Stimulated activated CD4-positive, alpha-beta T cell treated with anti-CD3 and anti-CD28 coated beads, Interleukin-15, amount 100 ng/mL, for 48 hours (primary cell): Measurements from ENCODE around the gene SPSB4.
"Not testable (repeated sequence)": the region's sequence is repeated elsewhere in the genome, so short reads cannot be mapped to it uniquely, and the experiment has no call there.

ENCODE experiments used
- DNase-seq, 2 donors: peaks; one replicate each; pipeline ENCODE4 v3.0.0-alpha.2; 2020; ENCODE audit warnings: low read depth in 2 of 2

Gene SPSB4

DNA sequence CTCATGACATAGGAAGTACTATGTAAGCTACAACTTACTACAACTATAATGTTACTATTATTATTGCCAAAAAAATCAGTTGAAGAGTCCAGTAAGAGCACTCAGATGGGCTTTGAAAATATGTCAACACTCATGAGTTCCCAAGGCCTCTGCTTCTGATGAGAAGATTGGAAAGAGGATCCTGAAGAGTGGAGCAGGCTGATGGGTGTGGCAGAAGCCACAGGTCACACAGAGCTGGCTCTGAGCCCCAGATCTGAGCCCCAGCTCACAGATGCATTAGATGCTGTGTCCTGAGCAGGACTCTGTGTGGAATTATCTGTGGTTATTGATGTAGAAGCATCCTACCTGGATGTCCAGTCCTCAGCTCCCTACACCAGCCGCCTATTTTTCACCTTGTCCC lies 65.6 kb downstream of the SPSB4 start:
- no peak for DNase-seq

DNA sequence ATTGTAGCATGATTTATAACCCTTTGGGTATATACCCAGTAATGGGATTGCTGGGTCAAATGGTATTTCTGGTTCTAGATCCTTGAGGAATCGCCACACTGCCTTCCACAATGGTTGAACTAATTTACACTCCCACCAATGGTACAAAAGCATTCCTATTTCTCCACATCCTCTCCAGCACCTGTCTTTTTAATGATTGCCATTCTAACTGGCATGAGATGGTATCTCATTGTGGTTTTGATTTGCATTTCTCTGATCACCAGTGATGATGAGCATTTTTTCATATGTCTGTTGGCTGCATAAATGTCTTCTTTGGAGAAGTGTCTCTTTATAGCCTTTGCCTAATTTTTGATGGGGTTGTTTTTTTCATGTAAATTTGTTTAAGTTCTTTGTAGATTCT lies 66.8 kb downstream of the SPSB4 start:
- DNase-seq, result not testable (repeated sequence)

DNA sequence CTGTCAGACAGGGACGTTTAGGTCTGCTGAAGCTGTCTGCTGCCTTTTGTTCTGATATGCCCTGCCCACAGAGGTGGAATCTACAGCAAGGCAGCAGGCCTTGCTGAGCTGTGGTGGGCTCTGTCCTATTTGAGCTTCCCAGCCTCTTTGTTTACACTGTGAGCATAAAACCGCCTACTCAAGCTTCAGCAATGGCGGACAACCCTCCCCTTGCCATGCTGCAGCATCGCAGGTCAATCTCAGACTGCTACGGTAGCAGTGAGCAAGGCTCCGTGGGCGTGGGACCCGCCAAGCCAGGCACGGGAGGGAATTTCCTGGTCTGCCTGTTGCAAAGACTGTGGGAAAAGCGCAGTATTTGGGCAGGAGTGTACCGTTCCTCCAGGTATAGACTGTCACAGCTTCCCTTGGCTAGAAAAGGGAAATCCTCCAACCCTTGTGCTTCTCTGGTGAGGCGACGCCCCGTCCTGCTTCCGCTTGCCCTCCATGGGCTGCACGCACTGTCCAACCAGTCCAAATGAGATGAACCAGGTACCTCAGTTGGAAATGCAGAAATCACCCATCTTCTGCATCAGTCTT lies 71.4 kb downstream of the SPSB4 start:
- DNase-seq, result no peak

DNA sequence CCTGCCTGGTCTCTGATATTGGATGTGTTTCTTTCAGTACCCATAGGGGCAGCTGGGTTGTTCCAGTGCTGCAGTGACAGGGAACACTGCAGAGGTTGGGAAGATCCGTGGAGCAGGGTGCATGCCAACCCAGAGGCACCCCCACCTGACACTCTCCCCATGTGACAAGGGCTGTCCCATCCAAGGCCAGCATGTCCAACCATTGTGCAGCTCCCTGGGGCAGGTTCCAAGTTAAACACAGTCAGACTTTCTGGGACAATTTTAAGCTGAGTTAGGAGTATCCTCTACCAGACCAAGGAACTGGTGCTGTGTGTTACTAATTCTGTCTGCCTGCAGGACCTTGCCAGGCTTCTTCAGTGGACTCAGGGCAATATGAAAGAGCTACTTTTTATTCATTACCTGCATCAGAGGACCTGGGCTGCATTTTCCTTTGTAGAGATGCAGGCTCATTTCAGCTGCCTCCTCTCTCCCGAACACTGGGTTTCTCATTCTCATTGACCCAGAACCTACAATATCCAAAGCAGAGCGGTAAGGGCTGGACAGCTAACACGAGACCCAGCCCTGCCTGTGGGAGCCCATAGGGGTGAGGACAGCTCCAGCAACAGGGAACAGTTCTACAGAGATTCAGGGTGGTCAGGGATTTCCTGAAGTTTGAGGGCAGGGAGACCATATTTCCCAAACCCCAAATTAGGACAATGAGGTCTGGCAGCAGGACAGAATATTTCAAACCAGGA lies 72.7 kb downstream of the SPSB4 start:
- no peak for DNase-seq

DNA sequence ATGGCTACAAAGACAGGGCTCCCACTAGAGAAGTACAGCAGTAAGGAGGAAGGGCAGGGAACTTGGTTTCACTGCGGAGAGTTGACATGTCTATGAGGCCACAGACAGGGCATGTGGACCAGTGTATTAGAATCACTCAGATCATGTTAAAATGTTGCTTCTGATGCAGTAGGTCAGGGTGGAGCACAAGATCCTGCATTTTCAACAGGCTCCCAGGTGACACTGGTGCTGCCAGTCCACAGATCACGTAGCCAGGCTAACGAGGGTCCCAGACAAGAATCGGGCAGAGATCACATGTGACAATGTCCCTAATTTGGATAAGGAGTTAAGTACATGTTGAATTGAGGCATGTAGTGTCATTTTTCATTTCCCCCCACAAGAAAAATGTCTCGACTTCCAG lies 73.6 kb downstream of the SPSB4 start:
- DNase-seq, result no peak

DNA sequence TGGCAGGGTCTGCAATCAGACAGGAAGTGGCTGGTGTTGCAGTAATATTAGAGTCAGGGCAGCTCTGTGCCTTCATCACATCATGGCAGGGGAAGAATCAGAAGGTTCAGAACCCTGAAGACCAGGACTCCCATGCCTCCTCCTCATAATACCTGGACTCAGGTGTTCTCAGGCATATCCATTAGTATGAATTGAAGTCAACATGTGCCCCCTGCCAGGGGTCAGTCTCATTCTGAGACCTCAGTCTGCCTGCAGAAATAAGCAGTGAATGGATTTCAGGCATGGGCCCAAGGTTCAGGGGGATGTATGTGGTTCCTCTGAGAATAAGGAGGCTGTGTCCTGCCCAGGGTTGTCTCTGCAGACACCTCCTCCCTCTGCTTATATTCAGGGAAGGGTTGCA lies 74.2 kb downstream of the SPSB4 start:
- DNase-seq, result no peak

DNA sequence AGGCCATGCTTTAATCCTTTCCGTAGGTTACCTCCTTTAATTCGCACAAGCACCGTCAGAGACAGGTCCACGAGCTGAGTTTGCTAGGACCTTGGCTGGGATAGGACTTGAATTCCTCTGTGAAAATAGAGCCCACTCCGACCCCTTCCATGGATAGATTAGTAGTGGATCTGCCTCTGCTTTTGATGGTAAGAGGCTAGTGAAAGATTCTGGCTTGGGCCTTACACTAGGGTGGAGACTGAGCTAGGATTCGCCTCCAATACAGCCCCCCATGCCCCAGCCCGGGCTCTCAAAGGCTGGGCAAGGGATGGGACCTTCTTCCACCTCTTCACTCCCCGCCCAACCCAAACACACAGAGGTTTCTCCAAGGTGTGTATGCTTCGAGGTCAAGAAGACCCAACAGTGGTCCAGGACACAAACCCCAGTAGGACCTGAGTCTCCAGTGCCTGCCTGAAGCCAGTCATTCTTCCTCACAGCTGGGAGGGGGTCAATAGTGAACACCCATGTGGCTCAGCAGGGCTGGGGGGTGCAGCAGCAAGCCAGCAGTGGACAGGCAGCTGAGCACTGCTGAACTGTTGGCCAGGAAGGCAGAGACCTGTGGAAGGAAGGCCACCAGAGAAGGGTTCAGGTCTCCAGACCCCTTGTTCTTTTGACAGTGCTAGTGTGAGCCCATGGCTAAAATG lies 75.7 kb downstream of the SPSB4 start:
- no peak for DNase-seq

DNA sequence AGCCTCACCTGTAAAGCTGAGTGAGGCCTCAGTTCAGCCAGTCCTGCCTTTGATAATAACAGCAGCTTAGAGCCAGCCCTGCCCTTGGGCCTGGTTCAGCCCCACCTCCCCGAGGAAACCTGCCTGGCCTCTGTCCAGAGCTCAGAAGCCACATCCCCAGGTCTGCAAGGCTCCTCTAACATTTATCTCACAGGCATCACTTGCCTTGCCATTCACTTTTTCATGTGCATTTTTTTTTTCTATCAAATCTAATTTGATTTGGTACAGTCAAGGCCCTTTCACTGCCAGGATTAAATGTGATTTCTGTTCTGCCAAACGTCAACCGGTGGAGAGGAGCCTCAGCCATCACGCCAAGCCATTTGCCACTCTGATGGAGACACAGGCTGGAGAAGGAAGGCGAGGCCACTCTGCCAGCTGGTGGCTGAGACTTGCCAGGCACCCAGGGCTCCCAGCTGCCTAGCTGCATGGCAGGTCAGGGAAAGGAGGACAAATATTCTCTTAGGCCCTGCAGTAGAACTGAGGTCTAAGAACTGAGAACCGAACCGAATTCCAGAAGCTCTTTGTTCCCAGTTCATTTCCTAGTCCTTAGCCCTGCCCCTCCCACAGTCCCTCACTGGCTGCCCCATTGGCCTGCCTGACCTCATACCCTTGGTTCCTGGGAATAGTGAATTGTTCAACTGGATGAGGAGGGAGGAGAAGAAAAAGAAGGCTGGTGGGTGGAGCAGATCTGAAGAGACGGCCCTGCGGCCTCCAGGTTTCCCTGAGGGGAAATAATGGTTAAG lies 76.4 kb downstream of the SPSB4 start:
- no peak for DNase-seq

DNA sequence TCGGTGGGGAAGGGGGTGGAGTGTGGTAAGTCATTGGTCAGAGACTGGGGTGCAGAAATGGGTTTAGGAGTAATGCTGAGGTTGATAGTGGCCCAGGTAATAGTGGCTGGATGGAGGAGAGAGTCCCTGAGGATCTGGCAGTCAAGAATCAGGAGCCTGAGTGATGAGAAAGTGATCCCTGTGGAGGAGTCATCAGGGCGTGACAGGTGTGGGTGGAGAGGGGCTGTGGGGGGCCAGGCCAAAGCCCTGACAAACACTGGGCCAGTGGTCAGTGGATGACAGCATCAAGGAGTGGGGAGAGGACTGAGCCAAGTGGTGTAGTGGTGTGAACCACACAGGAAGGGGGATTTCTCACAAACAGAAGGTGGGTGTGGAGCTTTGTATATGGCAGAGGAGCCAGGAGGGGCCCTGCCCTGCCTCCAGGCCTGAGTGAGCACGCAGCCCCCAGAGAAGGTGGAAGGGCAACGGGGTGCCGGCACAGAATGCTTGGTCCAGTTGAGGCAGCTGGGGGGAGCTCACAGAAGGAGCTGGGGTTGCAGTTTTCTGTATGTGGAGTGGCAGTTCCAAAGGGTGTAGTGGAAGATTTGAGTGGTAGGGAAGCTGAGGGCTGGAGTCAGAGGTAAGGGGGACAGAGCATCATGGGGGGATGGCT lies 77.1 kb downstream of the SPSB4 start:
- no peak for DNase-seq

DNA sequence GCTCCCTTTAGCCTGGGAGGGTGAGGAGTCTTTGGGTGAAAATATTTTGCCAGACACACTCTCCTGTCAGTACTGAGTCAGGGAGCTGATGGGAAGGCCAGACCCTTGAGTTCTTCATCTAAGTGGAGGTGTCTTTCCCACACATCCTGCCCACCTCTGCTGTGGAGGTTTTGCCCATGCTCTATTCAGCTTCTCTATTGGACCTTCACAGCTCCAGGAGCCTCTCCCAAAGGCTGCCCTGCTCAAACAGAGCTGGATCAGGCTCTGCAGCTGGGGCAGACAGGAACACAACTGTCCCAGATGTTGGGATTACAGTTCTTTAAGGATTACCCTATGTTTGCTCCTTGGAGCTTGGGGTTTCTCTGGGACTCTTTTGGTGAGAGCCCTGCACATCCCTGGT lies 77.9 kb downstream of the SPSB4 start:
- DNase-seq, result no peak

DNA sequence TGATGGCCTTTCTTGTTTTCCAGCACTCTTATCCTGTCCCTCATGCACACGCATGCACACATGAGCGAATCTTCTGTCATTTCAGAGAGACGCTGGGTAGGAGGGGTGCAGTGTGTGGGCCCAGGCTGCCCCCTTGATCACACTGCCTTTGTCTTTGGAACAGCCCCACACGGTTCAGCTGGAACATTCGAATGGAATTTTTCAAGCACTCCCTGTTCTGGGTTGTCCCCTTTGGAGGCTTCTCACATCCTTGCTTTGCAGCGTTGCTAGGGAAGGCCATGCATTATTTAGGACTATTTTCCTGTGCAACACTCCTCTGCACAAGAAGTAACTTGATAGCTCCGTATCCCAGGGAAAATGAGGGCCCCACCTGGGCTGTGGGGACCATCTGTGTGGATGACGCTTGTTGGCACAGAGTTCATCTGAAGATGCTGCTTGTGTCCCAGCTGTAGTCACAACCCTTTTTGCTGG lies 78.4 kb downstream of the SPSB4 start:
- DNase-seq, result no peak

DNA sequence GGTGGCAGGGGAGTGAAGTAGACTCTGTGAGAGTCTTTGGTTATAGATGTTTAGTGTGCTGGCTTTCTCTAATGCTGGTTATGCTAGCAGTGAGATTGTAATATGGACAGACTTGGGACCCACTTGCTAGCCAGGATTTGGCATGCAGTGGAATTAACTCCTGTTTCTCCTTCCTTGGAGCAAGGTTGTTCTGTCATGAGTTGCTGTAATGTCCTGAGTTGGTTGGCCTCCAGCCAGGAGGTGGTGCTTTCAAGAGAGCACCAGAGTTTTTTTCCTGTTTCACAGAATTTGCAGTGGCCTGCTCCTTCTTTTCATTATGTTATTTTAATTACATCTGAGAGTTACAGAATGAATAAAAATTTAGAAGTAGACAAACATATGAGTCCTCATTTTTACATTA lies 92.4 kb downstream of the SPSB4 start:
- no peak for DNase-seq

DNA sequence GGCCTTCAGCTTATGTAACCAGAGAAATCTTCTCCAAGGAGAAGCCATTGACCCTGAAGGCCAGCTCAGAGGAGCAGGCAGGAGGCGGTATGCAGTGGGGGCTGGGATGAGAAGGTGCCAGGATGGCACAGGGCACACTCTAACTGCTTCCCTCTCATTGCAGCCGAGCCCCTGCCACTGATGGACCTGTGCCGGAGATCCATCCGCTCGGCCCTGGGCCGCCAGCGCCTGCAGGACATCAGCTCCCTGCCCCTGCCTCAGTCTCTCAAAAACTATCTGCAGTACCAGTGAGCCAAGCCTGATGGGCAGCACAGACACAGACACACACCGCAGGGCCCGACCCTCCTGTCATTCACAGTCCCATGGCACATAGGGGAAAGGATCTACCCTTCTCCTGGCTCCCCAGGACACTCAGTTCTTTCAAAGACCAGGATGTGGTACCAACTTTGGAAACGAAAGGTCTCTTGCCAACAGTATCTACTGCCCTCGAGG lies 95.9 kb downstream of the SPSB4 start:
- no peak for DNase-seq

DNA sequence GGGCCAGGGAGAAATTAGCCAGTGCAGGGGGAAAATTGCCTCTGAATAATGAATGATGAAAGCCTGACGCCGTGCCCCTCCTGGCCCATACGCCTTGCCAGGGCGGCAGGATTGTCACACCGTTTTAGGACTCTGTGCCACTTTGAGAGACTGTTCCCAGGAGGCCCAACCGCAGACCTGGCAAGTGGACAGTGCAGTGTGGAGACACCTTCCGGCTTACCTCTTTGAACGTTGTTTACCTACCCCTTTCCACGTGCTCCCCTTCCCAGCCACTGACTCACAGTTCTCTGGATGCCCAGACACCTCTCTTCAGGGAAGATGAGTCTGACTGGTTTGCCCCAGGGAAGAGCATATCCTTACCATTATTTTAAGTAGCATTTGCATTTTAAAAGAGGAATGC lies 96.5 kb downstream of the SPSB4 start:
- no peak for DNase-seq

DNA sequence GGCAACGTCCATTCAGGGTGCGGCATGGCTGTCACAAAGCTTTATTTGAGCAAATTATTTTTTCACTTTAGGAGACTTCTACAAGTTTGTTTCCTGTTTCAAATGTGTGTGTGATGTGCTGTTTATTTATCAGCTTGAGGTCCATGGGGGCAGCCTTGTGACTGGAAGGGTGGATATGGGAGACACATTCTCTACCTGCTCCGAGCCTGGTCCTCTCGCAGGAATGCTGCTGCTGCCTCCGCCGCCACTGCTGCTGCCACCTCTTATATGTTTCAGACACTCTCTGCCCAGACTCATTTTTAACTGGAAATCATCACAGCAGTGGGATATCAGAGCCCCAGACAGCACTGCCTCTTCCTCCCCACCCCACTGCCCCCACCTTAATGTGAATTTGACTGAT lies 97.0 kb downstream of the SPSB4 start:
- DNase-seq, result no peak

DNA sequence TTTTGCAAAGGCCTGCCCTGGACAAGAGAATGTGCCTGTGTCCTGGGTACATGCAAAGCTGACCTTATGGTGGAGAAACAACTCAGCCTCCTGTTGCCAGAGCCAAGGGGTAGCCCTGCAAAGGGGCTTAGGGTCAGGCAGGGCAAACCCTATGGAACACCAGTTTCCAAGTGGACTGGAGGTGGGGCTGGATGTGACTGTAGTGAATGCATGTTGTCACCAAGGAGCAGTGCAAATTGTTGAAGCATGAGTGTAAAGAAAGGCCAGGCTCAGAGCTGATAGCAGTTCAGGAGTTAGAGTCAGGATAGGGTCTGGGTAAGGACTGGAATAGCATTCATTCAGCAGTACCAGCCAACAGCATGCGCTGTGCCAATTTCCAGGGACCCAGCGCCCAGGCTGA lies 97.6 kb downstream of the SPSB4 start:
- no peak for DNase-seq

DNA sequence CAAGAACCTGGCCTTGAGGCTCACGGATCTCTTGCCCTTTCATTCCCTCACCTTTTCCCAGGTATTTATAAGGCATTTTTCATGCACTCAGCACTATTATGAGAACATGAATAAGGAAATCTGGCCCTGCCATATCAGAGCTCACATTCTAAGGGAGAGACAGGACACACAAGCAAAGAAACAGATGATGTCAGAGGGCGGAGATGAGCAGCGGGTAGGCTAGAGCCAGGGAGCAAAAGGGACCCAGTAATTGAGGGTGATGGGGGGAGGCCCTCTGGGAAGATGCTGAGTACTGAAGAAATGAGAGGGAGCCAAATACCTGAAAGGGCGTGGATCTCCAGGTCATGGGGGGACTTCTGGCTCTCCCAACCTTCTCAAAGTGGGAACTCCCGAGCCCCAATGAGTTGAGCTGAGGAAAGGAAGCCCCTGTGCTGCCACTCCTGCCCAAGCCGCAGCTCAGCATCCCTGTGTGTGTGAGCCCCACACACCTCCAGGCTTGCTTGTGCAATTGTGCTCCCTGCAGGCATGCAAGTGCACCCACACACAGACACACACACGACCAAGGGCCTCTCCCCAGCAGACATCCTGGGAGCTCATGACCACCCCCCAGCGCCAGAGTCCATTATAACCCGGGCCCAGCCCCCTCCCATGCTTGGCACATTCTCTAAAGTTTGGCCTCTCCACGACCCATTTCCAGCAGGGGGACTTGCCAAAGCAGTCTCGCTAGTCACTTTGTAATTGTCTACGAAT lies 99.1 kb downstream of the SPSB4 start:
- DNase-seq, result no peak

DNA sequence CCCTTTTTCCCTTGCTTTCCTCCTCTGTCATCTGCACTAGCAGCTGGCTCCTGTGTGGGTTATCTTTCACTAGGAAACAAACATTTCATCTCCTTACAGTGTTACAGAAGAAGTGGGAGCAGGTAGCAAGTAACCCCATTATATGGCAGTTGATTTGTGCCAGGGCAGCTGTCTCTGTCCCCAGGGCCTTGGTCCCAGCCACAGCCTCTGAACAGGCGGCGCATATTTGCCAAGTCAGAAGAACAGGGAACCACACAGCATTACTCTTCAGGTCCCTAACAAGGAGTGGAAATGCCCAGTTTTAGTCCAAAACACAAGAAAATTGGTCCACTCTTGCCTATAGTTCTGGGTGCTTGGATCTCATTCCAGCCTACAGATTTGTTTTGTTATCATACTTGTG lies 99.8 kb downstream of the SPSB4 start:
- DNase-seq, result no peak

DNA sequence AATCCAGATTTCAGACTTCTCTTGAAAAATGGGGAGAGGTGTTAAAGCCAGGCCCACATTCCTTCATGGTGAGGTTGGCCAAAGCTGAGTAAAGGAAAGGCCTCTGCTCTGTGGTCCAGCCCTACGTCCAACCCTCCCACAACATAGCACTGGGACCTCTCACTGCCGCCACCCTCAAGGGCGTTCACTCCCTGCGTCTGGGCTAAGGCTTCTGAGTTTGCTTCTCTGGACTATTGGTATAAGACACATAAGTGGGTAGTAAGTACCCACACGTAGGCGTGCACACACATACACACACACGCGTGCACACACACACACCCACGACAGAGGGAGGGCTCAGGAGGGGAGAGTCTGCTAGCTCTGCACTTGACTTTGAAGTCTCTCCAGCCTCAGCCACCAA lies 100.3 kb downstream of the SPSB4 start:
- DNase-seq, result no peak

DNA sequence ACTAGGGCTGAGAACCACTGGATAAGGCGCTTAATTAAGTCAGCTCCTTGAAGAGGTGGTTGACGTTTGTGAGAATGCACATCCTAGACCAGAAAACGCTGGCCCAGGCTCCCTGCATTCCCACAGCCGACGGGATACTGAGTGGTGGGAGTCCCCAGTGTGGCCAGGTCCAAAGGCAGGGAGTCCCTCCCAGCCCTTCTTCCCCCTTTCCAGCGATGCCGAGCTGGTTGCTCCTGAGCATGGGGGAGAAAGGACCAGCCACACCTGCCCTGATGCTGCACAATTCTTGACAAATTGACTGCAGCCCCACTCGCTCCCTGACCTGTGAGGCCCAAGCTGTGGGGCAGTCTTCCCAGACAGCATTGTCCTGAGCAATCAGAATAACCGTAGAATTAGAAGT lies 101.0 kb downstream of the SPSB4 start:
- no peak for DNase-seq
